NB4 (cell line): ENCODE results near the gene ATXN1.

ENCODE experiments used
- DNase-seq: peaks from one replicate; pipeline ENCODE4 v3.0.0; 2010; ENCODE audit warnings: low read depth
- H3K4me3 ChIP-seq: one replicate; pipeline ENCODE4 v1.5.1; 2011; ENCODE audit warnings: mild to moderate bottlenecking, low read depth, low read length, moderate library complexity
- MYC ChIP-seq: IDR thresholded peaks from 2 replicates; pipeline ENCODE4 v1.6.1; 2011; ENCODE audit warnings: low read depth, low read length
- POLR2A ChIP-seq: IDR thresholded peaks from 2 replicates; pipeline ENCODE4 v1.6.1; 2011; ENCODE audit warnings: mild to moderate bottlenecking; ENCODE audit not compliant: insufficient read length; ENCODE audit errors: extremely low read depth
- TF ChIP-seq, protein P1 (sequence below): IDR thresholded peaks from one replicate; pipeline ENCODE4 v1.5.1; 2012; ENCODE audit warnings: low read depth, low read length
- TF ChIP-seq, protein P2 (sequence below): IDR thresholded peaks from 2 replicates; pipeline ENCODE4 v1.6.1; 2011; ENCODE audit warnings: low read depth, low read length

ATXN1 gene

DNA sequence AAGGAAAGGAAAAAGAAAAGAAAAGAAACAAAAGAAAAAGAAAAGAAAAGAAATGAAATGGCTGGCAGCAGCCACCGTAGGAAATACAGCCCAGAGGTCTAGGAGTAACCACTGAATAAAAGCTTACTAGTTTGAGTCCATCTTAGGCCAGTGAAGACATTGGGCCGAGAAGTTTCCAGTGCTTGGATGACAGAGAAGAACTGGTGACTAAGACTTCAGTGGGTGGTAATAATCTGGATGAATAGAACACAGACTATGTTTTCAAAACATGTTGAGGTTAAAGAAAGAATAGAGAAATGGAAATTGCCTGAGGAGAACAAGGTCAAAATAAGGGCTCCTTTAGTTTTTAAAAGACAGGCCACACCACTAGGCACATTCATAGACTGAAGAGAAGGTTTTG lies 198.8 kb downstream of the ATXN1 start:
- no peak for DNase-seq
- TF ChIP-seq, protein P1, sequence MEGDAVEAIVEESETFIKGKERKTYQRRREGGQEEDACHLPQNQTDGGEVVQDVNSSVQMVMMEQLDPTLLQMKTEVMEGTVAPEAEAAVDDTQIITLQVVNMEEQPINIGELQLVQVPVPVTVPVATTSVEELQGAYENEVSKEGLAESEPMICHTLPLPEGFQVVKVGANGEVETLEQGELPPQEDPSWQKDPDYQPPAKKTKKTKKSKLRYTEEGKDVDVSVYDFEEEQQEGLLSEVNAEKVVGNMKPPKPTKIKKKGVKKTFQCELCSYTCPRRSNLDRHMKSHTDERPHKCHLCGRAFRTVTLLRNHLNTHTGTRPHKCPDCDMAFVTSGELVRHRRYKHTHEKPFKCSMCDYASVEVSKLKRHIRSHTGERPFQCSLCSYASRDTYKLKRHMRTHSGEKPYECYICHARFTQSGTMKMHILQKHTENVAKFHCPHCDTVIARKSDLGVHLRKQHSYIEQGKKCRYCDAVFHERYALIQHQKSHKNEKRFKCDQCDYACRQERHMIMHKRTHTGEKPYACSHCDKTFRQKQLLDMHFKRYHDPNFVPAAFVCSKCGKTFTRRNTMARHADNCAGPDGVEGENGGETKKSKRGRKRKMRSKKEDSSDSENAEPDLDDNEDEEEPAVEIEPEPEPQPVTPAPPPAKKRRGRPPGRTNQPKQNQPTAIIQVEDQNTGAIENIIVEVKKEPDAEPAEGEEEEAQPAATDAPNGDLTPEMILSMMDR, result no peak
- TF ChIP-seq, protein P2, sequence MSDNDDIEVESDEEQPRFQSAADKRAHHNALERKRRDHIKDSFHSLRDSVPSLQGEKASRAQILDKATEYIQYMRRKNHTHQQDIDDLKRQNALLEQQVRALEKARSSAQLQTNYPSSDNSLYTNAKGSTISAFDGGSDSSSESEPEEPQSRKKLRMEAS, result no peak
- TF ChIP-seq MYC (no peak), POLR2A (no peak)
- no peak overlapping the region for H3K4me3 ChIP-seq

DNA sequence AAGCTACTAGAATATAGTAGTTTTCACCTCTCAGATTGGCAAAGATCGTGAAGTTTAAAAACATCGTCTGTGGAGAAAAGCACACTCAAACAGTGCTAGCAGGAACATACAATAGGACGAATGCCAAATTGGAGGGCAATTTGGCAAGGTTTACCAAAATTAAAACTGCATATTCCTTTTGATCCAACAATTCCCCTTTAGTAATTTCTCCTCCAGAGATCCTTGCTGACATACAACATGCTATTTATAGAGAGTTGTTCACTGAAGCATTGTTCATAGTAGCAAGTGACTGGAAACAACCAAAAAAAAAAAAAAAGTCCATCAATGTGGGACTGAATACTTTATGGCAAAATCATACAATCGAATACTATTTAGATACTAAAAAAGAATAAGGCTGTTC lies 202.2 kb downstream of the ATXN1 start:
- no peak overlapping the region for H3K4me3 ChIP-seq
- no peak for DNase-seq
- TF ChIP-seq, protein P1, result no peak
- TF ChIP-seq, protein P2, result no peak
- TF ChIP-seq POLR2A, result no peak
- no peak for TF ChIP-seq MYC

DNA sequence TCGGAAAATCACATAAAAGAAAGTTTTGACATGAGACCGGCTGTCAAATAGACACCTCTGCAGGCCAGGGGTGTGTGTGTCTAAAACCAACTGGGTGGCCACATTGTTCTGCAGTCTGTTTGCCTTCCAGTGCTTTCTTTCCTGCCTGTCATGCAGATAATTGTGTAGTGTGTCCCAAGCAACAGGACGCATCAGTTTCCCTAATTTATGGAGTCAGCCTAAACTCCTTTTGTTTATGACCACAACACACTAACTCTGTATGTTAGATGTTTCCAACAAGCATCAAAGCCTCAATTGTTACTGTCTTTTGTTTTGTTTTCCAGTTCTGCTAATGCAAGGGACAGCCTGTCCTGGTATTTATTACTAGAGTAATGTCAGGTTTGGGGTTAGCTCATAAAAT lies 205.7 kb downstream of the ATXN1 start:
- no peak for DNase-seq
- H3K4me3 ChIP-seq, result no peak overlapping the region
- no peak for TF ChIP-seq MYC
- TF ChIP-seq, protein P1, result no peak
- no peak for TF ChIP-seq POLR2A
- TF ChIP-seq, protein P2, result no peak

DNA sequence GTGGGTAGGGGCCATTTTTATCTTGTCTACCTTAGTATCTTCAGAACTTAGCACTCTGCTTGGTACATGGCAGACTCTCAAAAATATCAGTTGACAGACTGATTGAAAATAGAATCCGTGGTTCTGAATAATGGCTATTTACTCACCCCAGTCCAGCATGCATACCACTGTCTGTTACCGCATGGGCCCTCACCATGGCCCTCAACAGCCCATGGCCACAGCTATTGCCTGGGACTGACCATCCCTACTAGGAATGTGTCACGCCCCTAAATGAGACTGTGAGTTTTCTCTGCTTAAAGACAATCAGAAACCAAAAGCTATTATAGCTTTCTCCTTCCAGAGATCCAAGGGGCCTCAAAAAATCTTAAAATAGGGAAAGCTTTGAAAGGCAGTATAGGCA lies 207.7 kb downstream of the ATXN1 start:
- TF ChIP-seq, protein P1, result no peak
- no peak for TF ChIP-seq MYC
- TF ChIP-seq, protein P2, result no peak
- TF ChIP-seq POLR2A, result no peak
- H3K4me3 ChIP-seq, result no peak overlapping the region
- no peak for DNase-seq

DNA sequence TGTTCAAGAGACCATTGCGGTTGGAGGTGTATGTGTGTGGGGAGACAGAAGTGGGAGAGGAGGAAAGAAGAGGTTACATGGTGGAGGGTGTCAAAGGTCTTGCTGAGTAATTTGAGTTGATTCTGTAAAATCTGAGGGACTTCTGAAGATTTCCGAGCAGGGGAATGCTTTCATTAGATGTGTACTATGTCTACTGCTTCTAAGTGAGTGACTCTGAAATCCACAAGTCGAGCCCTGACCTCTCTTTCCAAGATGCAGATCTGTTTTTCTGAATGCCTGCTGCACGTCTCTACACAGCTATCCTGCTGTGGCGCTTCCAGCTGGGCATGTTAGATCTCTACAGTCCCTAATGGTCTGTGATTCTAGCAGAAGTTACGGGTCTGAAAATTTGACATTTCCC lies 209.8 kb downstream of the ATXN1 start:
- TF ChIP-seq POLR2A, result no peak
- TF ChIP-seq, protein P1, result no peak
- TF ChIP-seq, protein P2, result no peak
- TF ChIP-seq MYC, result no peak
- DNase-seq, result no peak
- H3K4me3 ChIP-seq, result no peak overlapping the region

DNA sequence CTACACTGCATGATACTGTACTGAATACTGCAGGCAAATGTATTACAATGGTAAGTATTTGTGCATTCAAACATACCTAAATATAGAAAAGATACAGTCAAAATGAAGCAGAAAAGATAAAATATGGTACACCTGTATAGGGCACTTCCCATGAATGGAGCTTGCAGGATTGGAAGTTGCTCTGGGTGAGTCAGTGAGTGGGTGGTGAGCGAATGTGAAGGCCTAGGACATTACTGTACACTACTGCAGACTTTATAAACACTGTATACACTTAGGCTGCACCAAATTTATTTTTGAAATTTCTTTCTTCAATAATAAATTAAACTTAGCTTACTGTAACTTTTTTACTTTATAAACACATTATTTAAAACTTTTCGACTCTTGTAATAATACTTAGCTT lies 213.1 kb downstream of the ATXN1 start:
- no peak for DNase-seq
- no peak overlapping the region for H3K4me3 ChIP-seq
- TF ChIP-seq POLR2A (no peak), MYC (no peak)
- TF ChIP-seq, protein P1, result no peak
- TF ChIP-seq, protein P2, result no peak
